GM21526 (cell line): ENCODE results near the gene APRT.

ENCODE experiments used
- ATAC-seq: cut with Tn5 transposase; IDR thresholded peaks from one replicate; pipeline ENCODE4 v1.9.1; 2021; ENCODE audit warnings: moderate library complexity; ENCODE audit not compliant: unreplicated experiment, low FRiP score

Gene APRT, protein sequence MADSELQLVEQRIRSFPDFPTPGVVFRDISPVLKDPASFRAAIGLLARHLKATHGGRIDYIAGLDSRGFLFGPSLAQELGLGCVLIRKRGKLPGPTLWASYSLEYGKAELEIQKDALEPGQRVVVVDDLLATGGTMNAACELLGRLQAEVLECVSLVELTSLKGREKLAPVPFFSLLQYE

DNA sequence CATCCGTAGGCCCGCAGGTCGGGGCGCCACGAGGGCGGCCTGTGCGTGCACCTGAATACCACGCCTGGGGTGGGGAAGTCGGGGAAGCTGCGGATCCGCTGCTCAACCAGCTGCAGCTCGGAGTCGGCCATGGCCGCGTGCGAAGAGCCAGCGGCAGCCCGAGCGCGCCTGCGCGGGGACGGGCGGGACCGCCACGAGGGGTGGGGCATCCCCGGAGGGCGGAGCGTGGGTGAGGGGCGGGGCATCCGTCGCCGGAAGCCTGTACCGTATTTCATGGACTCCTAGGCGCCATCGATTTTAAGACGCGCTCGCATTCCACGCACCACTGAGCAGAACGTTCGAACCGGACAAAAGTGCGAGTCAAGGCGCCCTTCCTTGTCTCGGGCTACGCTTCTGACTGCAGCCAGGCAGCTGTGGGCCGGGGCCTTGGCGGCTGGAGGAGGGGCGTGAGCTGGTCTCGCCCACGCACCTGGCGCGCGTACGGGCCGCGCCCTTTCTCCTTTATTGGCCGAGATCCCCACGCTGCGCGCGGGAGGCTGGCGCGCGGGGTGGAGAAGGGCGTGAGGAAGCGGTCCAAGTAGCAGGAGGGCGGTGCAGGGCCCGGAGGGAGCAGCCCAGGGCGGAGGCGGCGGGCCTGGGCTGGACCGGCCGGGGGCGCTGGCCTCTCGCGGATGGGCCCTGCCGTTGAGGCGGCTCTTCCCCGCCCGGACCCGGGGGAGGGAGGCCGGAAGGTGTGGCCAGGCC lies at the start of gene APRT:
Gene APRT, minus strand, starts transcription at position 160 of the 744 bp plus-strand sequence. Its CDS starts 29 bp downstream, at position 131.
- ATAC-seq, result peak; percentile 51

DNA sequence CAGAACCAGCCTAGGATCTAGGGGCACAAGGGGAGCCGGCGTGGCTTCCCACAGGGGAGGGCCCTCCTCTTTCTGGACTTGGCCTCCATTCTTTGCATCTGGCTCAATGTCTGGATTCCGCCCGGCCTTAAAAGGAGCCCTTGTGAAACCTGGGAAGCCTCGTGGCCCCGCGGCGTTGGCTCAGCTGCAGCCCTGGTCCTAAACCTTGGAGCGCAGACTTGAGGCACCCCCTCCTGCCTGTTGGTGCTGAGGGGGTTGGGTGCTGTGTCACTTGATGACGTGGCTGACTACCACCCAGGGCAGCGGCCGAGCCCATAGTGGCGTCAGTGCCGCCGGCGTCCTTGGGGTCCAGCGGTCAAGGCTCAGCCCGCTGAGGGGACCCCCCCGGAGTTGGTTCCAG lies 49.6 kb upstream of the APRT start:
- ATAC-seq, result no peak

DNA sequence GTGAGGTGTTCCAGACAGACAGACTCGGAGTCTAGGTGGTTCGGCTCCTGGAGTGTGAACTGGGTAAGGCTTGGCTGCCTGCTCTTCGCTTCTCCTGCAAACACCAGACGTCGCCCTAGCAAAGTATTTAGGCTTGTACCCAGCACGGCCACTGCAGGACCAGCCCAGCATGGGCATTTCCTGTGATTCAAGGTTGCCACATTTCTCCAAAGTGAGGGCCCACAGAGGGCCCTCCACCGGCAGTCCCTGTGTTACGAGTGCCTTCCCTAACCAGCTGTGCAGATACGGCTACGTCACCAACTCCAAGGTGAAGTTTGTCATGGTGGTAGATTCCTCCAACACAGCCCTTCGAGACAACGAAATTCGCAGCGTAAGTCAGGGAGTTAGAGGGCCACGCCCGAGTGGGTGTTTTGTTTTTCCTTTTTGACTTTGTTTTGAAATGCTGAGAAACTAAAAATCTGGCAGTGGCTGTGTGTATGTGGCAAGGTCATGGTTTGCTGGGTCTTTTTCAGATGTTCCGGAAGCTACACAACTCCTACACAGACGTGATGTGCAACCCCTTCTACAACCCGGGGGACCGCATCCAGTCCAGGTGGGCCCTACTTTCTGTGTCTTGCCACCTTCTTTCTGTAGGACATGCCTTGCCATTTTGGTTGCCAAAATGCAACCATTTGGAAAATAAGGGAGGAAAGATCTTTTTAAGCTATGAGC lies 47.8 kb upstream of the APRT start:
- no peak for ATAC-seq

DNA sequence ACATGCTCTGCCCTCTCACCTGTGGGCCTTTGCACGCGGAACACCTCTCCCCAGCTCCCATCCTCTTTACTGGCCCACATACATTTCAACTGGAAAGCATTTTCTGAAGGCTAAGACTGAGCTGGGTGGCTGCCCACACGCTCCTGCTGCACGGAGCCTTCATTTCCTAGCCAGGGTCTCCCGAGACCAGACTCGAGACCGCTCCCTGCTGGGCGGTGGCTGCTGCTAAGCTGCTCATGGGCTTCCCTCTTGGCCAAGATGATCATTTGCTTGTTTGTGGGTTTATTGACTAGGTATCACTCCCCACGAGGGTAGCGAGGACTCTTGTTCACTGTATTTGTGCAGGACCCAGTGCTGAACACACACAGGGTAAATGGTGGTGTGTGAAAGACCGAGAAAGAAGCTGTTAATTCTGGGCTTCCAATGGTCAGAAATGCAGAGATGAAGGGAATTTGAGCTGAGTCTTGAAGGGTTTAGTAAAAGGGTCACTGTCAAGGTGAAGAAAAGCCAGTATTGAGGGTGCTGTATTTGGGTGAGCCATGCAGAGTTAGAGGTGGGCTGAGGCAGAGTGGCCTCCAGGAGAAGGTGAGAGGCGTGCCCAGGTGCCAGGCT lies 46.1 kb upstream of the APRT start:
- no peak for ATAC-seq

DNA sequence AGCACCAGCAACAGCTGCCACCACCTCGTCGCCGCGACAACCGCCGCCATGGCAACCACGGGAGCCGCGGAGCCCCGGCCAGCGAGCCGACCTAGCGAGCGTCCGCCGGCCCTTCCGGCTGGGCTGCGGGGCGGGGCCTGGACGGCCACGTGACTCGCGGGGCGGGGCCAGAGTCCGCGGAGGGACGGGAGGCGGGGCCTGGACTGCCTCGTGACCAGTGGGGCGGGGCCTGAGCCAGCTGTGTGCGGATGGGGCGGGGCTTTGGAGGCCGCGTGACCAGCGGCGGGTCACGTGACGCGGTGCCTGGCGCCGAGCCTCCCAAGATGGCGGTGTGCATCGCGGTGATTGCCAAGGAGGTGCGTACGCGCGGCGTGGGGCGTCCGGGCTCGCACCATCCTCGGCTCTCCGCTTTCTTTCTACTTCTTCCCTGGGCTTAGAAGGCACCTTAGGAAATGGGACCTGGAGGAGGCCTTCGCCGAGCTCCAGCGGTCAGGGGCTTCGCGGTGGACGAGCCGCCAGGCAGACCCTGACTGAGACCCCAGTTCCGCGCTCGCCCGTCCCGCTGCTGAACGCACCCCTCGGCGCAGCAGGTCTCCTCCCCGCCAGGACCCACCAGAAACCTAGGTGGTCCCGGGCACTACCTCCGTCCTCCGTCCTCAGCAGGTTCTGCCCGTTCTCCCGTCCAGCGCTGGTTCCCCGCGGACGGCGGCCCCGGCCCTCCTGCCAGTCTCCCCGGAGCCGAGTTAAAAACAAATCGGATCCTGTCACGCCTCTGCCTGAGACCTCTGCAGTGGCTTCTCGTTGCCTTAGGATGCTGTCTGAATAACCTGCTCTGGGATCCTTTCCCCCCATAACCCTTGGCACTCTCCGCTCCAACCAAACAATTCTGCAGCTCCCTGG lies 45.4 kb upstream of the APRT start, which contains the start of the genes GALNS and TRAPPC2L:
Gene GALNS, minus strand, starts transcription at position 120 of the 900 bp plus-strand sequence. Its CDS starts 70 bp downstream, at position 50.
Gene TRAPPC2L, plus strand, starts transcription at position 300 of the 900 bp plus-strand sequence. Its CDS starts 24 bp downstream, at position 324.
- peak; percentile 70 for ATAC-seq

DNA sequence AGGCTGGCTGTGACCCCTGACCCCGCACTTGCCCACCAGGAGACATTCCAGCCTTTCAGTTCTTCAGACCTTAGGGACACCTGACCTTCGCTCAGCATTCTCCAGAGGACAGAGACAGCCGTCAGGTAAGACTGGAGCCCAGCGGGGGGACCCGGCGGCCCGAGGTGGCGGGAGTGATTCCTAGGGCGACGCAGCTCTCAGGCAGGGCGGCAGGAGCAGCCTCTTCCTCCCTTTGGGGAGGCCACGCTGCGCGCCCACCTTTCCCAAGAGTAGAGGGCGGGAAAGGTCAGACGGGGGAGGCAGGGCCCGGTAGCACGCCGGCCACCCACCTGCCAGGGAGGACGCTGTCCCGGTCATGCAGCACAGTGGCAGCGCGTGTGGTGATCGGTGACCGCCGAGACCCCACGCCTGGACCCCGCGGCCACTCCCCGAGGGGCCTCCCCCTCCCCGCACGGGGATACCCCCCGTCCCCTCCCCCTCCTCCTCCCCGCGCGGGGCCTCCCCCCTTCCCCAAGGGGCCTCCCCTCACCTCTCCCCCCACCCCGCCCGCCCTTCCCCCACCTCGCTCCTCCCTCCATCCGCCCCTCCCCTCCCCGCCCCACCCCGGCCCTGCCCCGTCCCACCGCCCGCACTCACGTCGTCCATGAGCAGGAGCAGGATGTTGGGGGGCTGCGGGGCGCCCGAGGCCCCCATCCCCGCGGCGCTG lies 44.5 kb upstream of the APRT start:
- no peak for ATAC-seq

DNA sequence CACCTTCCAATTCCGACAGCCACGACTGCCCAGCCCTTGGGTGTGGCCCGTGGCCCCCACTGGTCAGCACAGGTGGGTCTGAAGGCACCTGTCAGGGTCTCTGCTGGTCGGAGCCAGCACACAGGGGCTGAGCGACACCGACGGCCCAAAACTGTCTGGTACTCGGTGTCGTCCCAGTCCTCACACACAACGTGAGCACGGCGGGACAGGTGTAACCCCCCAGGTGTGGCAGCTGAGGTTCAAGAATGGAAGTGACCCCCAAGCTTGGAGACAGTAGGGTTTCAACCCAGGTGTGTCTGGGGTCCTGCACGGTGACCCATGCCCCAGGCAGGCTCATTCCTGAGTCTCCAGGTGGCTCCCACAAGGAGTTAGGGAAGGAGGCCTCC lies 44.0 kb upstream of the APRT start:
- no peak for ATAC-seq

DNA sequence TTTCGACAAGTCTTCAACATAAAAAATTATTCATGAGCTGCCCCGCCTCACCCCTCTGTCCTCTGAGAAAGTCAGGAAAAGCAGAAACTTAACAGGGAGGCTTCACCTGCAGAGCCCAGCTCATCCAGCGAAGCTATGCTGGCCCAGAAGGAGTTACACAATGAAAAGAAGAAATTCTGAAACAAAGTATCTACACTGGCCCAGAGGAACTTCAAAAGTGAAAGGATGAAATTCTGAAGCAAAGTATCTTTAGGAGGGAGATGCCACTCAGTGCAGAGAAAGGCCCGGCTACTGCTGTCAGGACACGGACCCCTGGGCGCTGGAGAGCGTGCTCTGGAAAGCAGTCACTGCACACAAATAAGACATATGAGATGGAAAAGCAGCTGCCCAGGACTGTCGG lies 43.4 kb upstream of the APRT start:
- no peak for ATAC-seq

DNA sequence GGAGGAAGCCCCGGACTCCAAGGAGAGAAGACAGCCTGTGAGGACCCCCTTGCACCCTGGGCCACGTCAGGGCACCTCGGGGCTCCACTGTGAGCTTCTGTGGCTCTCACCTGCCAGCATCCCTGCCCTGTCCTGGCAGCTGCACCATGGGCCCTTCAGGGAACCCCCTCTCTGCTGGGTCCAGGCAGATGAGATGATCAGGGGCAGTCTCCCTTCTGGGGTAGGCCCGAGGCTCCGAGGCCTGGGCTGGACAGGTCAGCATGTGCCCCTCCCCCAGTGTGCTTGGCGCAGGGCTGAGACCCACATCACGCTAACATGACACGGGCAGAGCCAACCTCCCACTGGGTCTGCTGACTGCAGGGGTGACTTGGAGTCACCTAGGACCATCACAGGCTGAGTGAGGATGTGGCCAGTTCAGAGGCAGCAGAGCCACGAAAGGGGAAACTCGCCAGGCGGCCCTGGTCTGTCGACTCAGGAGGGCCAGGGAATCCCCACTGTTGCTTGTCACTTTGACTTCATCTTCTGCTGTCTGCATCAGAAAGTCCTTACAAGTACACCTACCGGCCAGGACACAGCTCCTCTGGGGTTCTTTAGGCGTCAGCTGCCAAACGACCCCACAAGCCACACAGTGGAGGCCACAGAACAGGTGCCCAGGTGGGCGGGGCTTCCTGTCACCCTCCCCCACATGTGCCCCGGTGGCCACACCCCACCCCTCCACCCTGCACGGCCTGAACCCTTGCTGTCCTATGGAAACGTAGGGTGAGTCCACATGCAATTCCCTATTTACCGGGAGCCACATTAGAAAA lies 42.8 kb upstream of the APRT start:
- no peak for ATAC-seq

DNA sequence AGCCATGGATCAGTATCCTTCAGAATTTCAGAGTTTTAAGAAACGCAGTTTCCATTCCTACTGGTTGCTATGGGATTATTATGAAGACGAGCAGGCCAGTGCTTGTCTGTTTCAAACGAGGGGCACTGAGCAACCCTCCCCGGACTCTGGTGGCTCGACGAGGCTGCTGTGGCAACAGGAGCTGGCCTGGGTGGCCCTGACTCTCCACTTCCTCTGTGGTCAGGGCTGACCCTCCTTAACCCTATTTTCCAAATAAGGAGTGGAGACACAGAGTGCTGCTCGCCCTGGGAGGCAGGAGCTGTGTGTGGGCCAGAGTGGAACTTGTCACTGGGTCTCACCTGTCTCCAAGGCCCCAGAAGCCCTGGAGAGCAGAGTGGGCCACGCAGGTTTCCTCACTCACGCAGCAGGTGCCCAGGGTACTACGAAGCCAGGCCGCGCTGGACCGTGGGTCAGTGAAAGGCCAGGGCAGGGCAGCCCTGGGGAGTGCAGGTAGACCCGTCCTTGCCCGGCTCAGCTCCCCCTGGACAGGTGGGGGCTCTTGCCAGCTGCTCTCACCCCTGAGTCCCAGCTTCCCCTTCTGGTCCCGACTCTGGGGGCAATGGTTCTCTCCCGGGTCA lies 41.7 kb upstream of the APRT start:
- ATAC-seq, result no peak

DNA sequence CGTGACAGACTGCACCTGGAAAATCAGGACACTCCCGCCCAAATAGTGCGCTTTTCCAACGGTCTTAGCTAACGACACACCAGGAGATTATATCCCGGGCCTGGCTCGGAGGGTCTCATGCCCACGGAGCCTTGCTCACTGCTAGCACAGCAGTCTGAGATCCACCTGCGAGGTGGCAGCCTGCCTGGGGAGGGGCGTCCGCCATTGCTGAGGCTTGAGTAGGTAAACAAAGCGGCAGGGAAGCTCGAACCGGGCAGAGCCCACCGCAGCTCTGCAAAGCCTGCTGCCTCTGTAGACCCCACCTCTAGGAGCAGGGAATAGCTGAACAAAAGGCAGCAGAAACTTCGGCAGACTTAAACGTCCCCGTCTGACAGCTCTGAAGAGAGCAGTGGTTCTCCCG lies 39.9 kb upstream of the APRT start:
- no peak for ATAC-seq

DNA sequence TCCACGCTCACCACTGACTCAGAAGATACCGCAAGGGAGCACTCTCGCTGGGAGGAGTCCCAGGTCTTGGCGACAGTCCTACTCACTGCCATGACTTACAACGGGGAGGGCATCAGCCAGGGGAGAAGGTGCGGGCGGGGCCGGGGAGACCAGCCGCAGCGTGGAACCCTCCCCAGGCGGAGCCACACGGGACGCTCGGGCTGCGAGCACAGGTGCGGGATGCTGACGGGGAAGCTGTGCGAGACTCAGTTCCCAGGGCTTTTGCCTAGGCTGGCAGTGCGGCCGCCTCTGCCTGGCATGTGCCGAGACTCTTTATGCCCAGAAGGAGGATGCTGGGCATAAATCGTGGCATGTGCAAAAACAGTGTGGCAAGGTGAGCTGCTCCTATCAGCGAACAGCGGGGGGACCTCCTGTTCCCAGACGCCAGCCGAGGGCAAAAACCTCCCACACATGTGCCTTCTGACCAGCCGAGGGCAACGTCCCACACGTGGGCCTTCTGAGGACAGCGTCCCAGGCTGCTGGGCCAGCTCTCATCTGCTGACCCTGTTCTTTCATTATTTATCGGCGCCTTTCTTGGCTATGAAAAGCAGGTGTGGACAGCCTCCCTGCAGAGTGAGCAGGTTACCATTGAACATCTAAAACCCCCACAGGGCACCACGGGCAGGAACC lies 38.9 kb upstream of the APRT start:
- no peak for ATAC-seq

DNA sequence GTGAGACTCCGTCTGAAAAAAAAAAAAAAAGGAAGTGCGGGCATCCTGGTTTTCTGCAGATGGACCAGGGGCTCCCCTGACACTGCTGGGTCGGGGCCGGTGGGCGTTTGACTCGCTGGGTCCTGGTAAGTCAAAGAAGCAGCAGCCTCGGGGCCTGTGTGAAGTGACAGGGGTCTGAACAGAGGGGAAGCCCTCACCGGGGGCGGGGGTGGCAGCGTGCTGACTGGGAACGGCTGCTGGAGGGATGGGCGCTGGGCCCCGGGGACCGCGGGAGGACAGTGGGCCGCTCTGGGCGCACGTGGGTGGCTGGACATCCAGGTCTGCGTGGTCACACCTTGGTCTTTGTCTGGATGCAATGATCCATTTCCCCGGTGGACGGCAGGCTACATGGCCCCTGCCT lies 36.8 kb upstream of the APRT start:
- no peak for ATAC-seq

DNA sequence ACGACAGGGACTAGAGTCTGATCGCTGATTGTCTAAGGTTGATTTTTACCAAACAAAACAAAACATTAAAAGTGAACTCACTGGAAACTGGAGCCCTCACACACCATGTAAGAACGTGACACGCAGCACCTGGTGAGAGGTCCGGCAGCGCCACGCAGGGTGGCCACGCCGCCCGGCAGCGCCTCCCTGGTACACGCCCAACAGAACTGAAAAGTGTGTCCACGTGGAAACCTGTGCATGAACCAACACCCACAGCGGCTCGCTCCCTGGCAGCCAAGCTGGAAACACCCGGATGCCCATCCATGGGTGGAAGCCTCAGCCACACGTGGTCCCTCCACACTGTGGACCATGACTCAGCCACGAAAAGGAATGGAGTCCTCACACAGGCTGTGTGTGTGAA lies 35.9 kb upstream of the APRT start:
- ATAC-seq, result no peak

DNA sequence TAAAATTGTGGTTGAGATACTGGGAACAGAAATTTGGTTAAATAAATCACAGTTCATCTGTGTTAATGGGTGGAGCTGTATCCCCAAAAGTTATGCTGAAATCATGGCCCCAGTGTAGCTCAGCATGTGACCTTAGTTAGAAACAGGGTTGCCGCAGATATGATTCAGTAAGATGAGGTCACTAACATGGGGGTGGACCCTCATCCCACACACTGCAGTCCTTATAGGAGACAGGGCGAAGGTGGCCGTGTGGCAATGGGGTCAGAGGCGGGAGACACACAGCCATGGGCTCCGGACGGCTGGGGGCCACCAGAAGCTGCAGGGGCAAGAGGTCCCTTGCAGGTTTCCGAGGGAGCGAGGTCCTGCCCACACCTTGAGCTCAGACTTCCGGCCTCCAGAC lies 34.4 kb upstream of the APRT start:
- no peak for ATAC-seq

DNA sequence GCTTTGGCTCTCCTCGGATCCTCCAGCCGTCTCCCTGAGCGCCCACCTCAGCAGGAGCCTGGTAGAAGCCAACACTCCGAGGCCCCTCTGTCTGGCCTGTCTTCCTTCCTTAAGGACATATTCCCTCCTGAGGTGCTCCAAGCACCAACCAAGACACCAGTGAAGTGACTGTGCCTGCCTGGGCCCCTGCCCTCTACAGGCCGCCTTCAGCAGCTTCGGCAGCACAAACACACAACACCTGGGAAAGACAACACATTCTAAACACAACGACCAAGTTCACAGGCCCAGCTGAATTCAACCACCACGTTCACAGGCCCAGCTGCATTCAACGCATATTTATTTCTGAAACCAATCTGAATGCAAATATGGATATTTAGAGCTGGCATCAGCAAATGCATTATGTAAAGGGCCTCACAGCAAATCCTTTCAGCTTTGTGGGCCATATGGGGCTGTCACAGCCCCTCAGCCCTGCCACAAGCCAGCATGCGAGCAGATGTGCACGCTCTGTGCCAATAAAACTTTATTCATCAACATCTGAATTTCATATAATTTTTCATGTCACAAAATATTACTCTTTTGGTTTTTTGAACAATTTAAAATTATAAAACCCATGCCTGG lies 32.8 kb upstream of the APRT start:
- no peak for ATAC-seq

DNA sequence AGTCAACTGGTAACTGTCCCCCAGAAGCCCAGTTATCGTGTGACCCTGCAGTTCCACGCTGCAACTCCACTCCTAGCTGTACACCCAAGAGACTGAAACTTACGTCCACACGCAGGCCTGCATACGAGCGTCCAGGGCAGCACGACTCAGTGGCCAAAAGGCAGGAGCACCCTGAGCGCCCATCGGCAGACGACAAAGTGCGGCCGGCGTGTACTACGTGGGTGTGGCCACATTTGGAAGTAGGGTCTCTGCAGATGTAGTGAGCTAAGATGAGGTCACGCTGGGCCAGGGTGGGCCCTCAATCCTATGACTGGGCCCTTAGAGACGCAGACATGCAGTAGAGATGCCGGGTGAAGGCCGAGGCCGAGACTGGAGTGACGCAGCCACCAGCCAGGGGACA lies 31.5 kb upstream of the APRT start:
- ATAC-seq, result no peak
